Muscle of leg (tissue), 11 donors: ENCODE data around the gene NR4A2. TPM values are rescaled to one million over a fixed set of nuclear protein-coding genes. Genes with fewer than 3 reads are reported as not detected.
A peak's percentile ranks its signal among the peaks of the same experiment; 100 is the strongest.

ENCODE experiments used
- DNase-seq: peaks from one replicate; pipeline ENCODE4 v3.0.0; 2013
- H3K27ac ChIP-seq: one replicate; pipeline ENCODE4 v1.5.1; 2013; ENCODE audit warnings: mild to moderate bottlenecking, low read length, control low read depth
- H3K27me3 ChIP-seq: one replicate; pipeline ENCODE4 v1.6.1; 2013; ENCODE audit warnings: low read length; ENCODE audit not compliant: control insufficient read depth, insufficient read depth
- H3K36me3 ChIP-seq: one replicate; pipeline ENCODE4 v1.6.1; 2013; ENCODE audit warnings: low read length; ENCODE audit not compliant: control insufficient read depth, insufficient read depth
- H3K4me1 ChIP-seq: one replicate; pipeline ENCODE4 v1.6.1; 2013; ENCODE audit warnings: low read length; ENCODE audit not compliant: control insufficient read depth, insufficient read depth
- H3K4me3 ChIP-seq: one replicate; pipeline ENCODE4 v1.5.1; 2013; ENCODE audit warnings: low read length, control low read depth
- H3K9me3 ChIP-seq: replicated peaks from 2 replicates; pipeline ENCODE4 v1.6.1; 2013; ENCODE audit warnings: low read depth, low read length; ENCODE audit not compliant: control insufficient read depth
- WGBS: methylation state at CpG from one replicate; pipeline ENCODE4 v1.1.5; 2013; ENCODE audit warnings: missing lambda C conversion rate; ENCODE audit not compliant: insufficient coverage; 5-methylcytosine and 5-hydroxymethylcytosine counted together
- polyA plus RNA-seq, 8 donors: library from polyadenylated mRNA; unstranded; fragments of 120-200 nt; gene quantifications; one replicate each; pipeline versions ENCODE4 v1.2.1 to v1.2.3, GENCODE V29; 2013; ENCODE audit warnings: inconsistent platforms in 1 of 8, low replicate concordance in 1 of 8; ENCODE audit not compliant: insufficient read length in 8 of 8, insufficient read depth in 1 of 8
- total RNA-seq: library from RNA; stranded (reverse); fragments of 120-200 nt; gene quantifications from one replicate; pipeline ENCODE4 v1.2.4, GENCODE V29; 2013

NR4A2 gene
- total and polyA plus RNA-seq, 9 donors = 1.0 to 4.3 (median 1.9) TPM

GRCh38 chr2:156322051-156322685, 10.4 kb downstream of the NR4A2 start:
- DNase-seq = no peak
- H3K9me3 ChIP-seq = no peaks in the 10 kb centered on the region
- WGBS = 5% methylated on average over 17 of the region's 21 CpGs
- H3K27me3 ChIP-seq = peaks cover 76% of the 10 kb centered on the region
- peak overlapping the region; percentile 11 for H3K4me3 ChIP-seq
- no peak overlapping the region for H3K27ac ChIP-seq
- H3K4me1 ChIP-seq = peaks cover 31% of the 10 kb centered on the region
- H3K36me3 ChIP-seq = no peaks in the 10 kb centered on the region

GRCh38 chr2:156321243-156321904, 11.1 kb downstream of the NR4A2 start:
- Histone ChIP-seq H3K27ac (no peak overlapping the region), H3K4me3 (peak overlapping the region; percentile 36), H3K27me3 (peaks cover 68% of the 10 kb centered on the region), H3K4me1 (peaks cover 31% of the 10 kb centered on the region), H3K36me3 (no peaks in the 10 kb centered on the region), H3K9me3 (no peaks in the 10 kb centered on the region)
- WGBS = 0% methylated on average over 22 of the region's 31 CpGs
- peak; percentile 50 for DNase-seq

- H3K36me3 ChIP-seq = no peaks in the 10 kb centered on the region
- no peaks in the 10 kb centered on the region for H3K9me3 ChIP-seq
- peaks cover 31% of the 10 kb centered on the region for H3K4me1 ChIP-seq
- peaks cover 60% of the 10 kb centered on the region for H3K27me3 ChIP-seq
- no peak for DNase-seq
- peak overlapping the region; percentile 40 for H3K4me3 ChIP-seq
- WGBS = under 1% methylated on average over 16 of the region's 31 CpGs
- H3K27ac ChIP-seq = no peak overlapping the region
Measured at GRCh38 chr2:156320486-156321098, 11.9 kb downstream of the NR4A2 start.

DNA sequence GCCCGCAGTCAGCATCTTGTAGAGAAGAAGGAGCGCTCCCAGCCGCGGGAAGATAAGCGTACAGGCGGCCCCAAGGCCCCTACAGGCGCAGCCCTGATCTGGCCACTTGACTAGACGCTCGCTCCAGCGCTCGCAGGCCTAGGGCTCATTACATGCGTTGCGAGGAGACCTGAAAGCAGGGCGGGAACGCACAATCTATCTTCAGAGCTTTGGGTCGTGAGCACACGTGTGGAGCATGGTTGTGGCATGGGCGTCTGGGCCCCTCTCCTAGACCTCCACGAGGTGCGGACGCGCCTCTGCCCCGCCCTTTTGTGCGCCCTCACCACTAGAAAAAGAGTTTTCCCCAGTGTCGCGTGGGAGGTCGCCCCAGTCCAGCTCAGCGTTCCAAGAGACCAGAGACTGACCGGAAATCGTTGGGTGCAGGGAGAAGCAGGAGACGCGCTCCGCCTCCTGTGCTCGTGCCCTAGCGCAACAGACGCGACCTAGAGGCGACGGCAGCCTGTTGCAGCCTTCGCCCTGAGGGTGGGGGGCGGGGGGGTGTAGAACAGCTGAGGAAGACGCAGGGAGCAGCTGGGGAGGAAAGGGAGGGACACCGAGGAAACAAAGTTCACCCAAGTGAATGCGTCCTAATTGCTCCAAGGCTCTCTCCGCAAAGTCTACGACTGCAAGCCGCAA, 12.6 kb downstream of the NR4A2 start:
- peaks cover 31% of the 10 kb centered on the region for H3K4me1 ChIP-seq
- WGBS = under 1% methylated on average over 39 of the region's 47 CpGs
- peaks cover 57% of the 10 kb centered on the region for H3K27me3 ChIP-seq
- no peaks in the 10 kb centered on the region for H3K36me3 ChIP-seq
- peak overlapping the region; percentile 40 for H3K4me3 ChIP-seq
- H3K27ac ChIP-seq = no peak overlapping the region
- H3K9me3 ChIP-seq = no peaks in the 10 kb centered on the region
- DNase-seq = peak; percentile 67

GRCh38 chr2:156317631-156318030, 14.9 kb downstream of the NR4A2 start:
- Histone ChIP-seq H3K27me3 (peaks cover 46% of the 10 kb centered on the region), H3K4me1 (peaks cover 27% of the 10 kb centered on the region), H3K27ac (no peak overlapping the region), H3K36me3 (no peaks in the 10 kb centered on the region), H3K9me3 (no peaks in the 10 kb centered on the region), H3K4me3 (no peak overlapping the region)
- WGBS = no CpG with 5 or more reads among the region's 3 CpGs
- no peak for DNase-seq

GRCh38 chr2:156311976-156312375, 20.5 kb downstream of the NR4A2 start:
- Histone ChIP-seq H3K27ac (no peak overlapping the region), H3K9me3 (no peaks in the 10 kb centered on the region), H3K27me3 (peaks cover 2% of the 10 kb centered on the region), H3K4me1 (no peaks in the 10 kb centered on the region), H3K4me3 (no peak overlapping the region), H3K36me3 (no peaks in the 10 kb centered on the region)
- no CpG with 5 or more reads among the region's 2 CpGs for WGBS
- no peak for DNase-seq

DNA sequence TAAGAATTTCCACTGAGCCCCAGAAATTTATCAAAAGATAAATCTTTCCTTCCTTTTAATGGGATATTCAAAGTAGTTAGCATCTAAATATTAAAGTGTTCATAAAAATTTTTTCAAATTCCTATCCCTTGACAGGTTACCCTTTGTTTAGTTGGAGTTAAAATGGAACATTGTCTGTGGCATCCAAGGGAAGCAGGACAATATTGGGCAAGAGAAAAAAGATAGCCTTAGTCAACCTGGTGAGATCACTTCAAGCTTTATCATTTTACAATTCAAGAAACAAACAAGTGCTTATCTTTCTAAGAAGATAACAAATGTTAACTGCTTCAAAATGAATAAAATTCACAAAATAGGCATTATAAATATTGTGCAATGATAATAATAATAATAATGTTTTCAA, 21.7 kb downstream of the NR4A2 start:
- no peak overlapping the region for H3K27ac ChIP-seq
- DNase-seq = no peak
- no peaks in the 10 kb centered on the region for H3K36me3 ChIP-seq
- peaks cover 2% of the 10 kb centered on the region for H3K27me3 ChIP-seq
- H3K4me3 ChIP-seq = no peak overlapping the region
- H3K4me1 ChIP-seq = no peaks in the 10 kb centered on the region
- no peaks in the 10 kb centered on the region for H3K9me3 ChIP-seq

DNA sequence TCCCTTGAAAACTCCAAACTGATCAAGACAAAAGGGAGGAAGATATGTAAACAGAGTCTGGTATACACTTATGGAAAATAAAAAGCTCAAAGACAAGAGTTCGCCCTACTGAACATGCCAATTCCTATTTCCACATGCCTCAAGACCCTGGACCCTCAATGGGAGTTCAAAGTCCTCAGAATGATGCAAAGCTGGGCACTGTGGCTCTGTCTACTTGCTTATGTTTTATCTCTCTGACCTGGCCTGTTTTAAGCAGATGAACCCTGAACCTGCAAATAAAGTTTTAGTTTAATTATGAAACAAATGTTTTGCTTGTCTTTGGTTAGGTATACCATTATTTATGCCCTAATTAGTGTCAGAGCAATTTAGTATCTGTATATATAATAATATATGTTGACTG, 22.6 kb downstream of the NR4A2 start:
- WGBS = no CpG with 5 or more reads among the region's 1 CpG

DNA sequence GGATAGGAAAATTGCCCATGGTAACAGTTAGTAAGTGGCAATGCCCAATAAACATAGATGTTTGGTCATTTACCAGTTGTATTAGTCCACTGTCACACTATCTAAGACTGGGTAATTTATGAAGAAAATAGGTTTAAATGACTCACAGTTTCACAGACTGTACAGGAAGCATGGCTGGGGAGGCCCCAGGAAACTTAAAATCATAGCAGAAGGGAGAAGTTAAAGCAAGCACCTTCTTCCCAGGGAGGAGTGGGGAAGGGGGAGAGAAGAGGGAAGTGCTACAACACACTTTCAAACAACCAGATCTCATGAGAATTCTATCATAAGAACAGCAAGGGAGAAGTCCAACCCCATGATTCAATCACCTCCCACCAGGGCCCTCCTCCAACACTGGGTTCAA, 23.4 kb downstream of the NR4A2 start:
- Histone ChIP-seq H3K27me3 (no peaks in the 10 kb centered on the region), H3K4me3 (no peak overlapping the region)

More for the DNA sequence above, 22.6 kb downstream of the NR4A2 start:
- H3K27ac ChIP-seq = no peak overlapping the region
- H3K4me3 ChIP-seq = no peak overlapping the region
- H3K27me3 ChIP-seq = peaks cover 1% of the 10 kb centered on the region
- no peaks in the 10 kb centered on the region for H3K9me3 ChIP-seq
- H3K36me3 ChIP-seq = no peaks in the 10 kb centered on the region
- no peak for DNase-seq
- H3K4me1 ChIP-seq = no peaks in the 10 kb centered on the region

DNA sequence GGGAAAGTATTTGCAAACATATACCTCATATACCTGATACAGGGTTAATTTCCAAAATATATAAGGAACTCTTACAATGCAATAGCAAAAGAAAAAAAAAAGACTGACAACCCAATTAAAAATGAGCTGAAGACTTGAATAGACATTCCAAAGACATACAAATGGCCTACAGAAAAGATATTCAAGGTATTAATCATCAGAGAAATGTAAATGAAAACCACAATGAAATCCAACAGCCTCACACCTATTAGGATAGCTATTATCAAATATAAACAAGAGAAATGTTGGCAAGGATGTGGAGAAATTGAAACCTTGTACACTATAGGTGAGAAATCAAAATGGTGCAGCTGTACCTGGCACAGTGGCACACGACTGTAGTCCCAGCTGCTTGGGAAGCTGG, 25.7 kb downstream of the NR4A2 start:
- Histone ChIP-seq H3K4me1 (no peaks in the 10 kb centered on the region), H3K9me3 (no peaks in the 10 kb centered on the region), H3K27ac (no peak overlapping the region), H3K27me3 (no peaks in the 10 kb centered on the region), H3K36me3 (no peaks in the 10 kb centered on the region), H3K4me3 (no peak overlapping the region)
- DNase-seq = no peak
- 64% methylated on average over 1 of the region's 1 CpG for WGBS

More for the DNA sequence above, 23.4 kb downstream of the NR4A2 start:
- DNase-seq = no peak
- Histone ChIP-seq H3K36me3 (no peaks in the 10 kb centered on the region), H3K9me3 (no peaks in the 10 kb centered on the region), H3K27ac (no peak overlapping the region), H3K4me1 (no peaks in the 10 kb centered on the region)
